Measurements from ENCODE around the gene ST6GALNAC6.

ST6GALNAC6 gene

DNA sequence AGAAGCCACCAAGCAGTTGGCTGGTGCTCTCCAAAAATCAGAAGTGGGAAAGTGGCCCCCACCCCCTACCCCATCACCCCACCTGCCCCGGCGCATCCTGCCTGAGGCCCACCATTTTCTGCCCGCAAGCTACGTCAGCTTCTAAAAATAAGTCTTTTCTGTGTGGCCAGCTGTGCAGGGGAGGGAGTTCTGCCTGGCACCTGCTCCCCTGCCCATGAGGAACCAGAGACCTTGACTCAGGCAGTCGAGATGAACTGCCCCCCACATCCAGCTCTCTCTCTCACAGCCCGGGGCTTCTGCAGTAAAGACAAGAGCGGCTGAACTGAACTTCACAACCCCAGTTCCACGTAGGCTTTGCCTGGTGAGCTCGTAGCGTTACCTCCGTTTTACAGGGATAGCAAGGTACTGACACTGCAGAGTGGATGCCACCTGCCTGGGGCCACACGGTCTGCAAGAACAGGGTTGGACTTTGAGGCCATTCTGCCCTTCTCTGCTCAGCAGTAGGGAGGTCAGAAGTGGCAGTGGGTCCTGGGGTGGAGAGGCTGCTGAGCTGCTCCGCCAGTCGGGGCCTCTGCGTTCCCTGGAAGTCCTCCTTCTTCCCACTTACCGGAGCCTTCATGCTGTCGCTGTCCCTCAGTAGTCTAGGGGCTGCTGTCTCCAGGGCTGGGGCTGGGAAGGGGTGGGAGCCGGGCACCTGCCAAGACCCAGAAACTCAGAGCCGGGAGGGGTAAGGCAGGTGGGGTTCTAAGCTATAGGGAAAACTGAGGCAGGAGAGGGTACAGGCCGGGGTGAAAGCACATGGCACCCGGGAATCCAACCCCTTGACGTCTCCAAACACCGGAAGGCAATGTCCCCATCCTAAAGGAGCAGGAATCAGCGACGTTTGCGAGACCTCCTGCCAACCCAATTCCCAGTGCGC lies 16.7 kb upstream of the ST6GALNAC6 start:
- DNase-seq, result no peak

- no peak for DNase-seq
Observed at GRCh38 chr9:127915325-127915752, 15.9 kb upstream of the ST6GALNAC6 start.

DNA sequence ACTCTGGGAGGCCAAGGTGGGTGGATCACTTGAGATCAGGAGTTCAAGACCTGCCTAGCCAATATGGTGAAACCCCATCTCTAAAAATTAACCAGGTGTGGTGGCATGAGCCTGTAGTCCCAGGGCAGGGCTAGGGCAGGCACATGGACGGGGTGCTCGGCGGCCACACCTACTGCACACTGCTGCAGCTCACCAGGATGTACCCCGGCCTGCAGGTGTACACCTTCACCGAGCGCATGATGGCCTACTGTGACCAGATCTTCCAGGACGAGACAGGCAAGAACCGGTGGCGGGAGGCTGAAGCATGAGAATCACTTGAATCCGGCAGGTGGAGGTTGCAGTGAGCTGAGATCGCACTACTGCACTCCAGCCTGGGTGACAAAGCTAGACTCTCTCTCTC lies 14.3 kb upstream of the ST6GALNAC6 start:
- no peak for DNase-seq

DNA sequence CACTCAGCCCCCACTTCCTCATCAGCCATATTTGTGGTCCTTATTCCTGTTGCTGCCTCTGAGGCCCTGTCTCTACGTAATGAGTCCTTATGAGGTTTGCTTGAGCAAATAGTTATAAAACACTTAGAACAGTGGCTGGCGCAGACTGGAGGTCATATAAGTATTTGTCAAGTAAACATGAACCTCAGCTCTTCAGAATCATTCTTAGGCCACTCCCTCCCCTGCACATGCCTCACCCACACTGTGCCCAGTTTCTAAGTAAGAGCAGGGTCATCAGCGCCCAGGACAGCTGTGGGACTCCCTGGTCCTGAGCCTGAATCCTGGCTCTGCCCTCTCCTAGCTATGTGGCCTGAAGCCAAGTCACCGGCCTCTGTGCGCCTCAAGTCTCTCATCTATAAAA lies 13.5 kb upstream of the ST6GALNAC6 start:
- no peak for DNase-seq

DNA sequence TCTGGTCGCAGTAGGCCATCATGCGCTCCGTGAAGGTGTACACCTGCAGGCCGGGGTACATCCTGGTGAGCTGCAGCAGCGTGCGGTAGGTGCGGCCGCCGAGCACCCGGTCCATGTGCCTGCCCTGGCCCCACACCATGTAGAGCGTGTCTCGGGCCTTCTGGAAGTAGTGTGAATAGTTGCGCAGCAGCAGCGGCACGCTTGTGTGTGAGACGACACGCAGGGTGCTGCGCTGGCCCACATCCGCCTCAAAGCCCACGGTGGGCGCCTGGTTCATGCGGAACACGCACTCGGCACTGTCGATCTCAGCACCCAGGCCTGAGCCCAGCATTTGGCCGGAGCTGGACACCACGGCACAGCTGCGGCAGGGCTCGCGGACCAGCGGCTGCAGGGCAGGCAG lies 12.9 kb upstream of the ST6GALNAC6 start:
- no peak for DNase-seq

DNA sequence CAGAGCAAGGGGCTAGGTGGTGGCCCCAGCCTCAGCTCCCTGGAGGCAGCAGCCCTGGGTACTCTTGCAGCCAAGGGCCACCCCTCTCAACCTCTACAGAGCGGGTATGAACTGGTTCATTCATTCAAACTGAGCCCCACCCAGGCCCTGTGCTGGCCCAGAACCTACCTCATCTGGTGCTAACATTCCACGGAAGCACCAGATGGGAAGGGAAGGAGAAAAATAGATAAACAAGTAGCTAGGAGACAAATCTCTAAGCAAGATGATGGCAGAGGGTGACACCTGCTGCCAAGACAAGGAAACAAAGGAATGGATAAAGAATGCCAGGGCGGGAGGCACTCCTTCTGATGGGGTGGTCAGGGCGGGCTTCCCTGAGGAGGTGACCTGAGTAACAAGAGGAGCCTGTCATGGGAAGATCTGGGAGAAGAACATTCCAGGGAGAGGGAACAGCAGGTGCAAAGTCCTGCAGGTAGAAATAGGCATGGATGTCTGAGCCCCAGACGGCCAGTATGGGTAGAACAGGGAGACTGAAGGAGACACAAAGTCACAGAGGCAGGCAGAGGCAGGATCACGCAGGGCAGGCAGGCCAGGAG lies 11.3 kb upstream of the ST6GALNAC6 start:
- no peak for DNase-seq

DNA sequence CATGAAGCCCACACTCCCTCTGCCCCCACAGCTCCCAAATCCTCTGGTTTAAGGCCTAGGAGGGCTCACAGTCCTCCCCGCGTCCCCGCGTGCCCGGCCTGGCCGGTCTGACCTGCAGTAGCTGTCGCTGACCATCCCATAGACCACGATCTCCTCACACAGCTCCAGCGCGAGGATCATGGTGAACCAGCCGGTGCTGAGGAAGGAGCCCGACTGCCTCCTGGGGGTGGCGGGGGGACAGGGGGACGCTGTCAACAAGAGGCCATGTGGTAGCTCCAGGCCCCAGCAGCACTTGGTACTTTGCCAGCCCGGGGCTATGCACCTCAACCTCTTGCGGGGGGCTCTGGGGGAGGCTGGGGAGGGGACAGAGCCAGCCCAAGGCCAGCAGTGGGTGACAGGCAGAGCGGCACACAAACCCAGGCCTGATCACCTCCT lies 10.5 kb upstream of the ST6GALNAC6 start:
- DNase-seq, result no peak

DNA sequence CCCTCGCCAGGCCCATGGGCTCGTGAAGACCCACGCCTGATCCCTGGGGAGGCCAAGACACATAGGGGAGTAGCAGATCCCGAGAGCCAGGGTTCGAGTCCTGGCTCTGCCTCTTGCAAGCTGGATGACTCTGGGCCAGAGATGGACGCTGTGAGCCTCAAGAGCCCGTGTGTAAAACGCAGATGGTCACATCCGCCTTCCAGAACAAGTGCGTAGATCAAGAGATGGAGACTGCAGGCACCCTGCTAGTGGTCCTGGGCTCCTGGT lies 9.2 kb upstream of the ST6GALNAC6 start:
- no peak for DNase-seq

- DNase-seq, result no peak
Observed at GRCh38 chr9:127907867-127908659, 8.7 kb upstream of the ST6GALNAC6 start.

- no peak for DNase-seq
Observed at GRCh38 chr9:127905788-127906191, 6.4 kb upstream of the ST6GALNAC6 start.

DNA sequence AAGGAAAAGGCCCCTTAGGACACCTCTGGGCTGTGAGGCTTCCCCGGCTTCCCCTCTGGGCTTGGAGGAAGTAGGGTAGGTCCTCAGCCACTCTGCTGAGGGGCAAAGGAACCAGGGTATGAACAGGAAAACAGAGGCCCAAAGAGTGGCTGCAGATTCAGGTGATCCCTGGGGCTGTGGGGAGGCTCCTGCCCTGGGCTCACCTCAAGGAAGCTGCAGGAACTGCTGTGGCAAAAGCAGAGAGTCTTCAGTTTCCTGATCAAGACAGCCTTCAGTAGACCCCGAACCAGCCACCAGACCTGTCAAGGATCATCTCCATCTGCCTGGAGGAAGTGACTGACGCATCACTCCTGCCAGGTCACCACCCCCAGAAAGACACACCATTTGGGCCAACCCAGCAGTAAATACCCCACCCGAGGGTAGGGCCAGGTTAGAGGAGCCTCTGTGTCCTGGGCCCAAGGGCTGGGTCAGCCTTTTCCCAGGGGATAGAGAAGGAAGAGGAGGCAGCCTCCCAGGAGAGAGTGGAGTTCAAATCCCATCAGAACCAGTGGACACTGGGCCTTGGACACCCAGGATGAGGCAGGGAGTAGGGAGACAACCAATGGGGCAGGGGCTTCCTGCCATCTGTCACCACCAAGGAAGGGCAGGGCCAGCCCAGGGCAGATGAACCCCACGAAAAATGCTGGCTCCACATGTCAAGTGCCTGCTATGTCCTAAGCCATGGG lies 5.8 kb upstream of the ST6GALNAC6 start:
- no peak for DNase-seq

- no peak for DNase-seq
Observed at GRCh38 chr9:127904561-127905003, 5.2 kb upstream of the ST6GALNAC6 start.

GRCh38 chr9:127903557-127904475 lies 4.4 kb upstream of the ST6GALNAC6 start:
- peak; percentile 82 for DNase-seq

DNA sequence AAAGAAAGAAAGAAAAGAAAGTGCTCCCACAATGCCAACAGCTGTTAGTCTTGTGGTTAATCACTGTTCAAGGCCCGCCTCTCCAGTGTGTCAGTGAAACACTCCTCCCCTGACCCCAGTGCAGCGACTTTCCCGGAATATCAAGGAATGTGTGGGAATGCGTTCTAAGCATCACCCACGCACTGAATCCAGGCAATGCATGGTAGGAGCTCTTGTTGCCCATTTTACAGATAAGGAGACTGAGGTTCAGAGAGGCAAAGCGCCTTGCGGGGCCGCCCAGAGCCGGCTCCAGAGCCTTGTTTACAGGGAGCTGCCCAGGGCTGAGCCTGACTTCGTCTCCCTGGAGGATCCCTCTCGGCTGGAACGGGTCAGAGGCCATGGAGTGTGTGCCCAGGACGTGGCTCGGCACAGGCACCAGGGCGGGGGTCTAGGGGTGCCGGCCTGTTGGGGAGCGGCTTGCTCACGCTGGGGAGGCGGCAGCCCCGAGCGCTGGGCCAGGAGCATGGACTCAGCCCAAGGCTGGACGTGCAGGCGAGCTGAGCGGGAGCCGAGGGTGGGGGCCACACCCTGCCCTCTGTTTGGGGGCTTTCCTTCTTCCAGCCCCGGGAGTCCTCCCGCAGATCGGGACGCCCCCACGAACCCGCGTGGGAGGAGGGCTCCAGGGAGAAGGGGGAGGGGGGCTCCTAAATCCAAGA lies 823 bp downstream of the ST6GALNAC6 start:
- peak; percentile 68 for DNase-seq

DNA sequence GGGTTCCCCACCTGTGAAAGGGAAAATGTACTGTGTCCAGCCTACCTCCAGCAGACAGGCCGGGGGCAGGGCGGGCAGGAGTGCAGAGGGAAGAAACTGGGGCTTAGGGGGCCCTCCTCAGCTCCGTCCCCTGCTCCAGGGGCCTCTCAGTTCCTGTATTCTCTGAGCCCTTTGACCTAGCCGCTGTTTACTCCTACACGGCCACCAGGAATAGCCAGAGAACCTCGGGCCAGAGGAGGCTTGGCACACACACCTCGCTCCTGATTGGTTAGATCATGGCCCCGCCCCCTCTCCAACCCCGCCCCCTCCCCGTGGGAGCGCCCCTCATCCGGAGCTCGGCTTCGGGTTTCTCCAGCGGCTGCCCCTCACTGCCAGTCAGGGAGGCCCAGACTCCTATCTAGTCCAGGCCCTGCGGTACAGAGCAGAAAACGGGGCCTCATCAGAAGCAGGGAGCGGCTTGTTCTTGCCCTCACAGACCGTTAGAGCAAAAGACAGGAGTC lies 2.2 kb downstream of the ST6GALNAC6 start:
- DNase-seq, result peak; percentile 93

GRCh38 chr9:127896395-127897192 lies 2.8 kb downstream of the ST6GALNAC6 start:
- no peak for DNase-seq

- DNase-seq, result no peak
Observed at GRCh38 chr9:127895811-127896210, 3.6 kb downstream of the ST6GALNAC6 start.

- no peak for DNase-seq
Observed at GRCh38 chr9:127893392-127893791, 6.0 kb downstream of the ST6GALNAC6 start.

GRCh38 chr9:127892831-127893230 lies 6.6 kb downstream of the ST6GALNAC6 start:
- DNase-seq, result no peak

- DNase-seq, result no peak
Observed at GRCh38 chr9:127890053-127890452, 9.3 kb downstream of the ST6GALNAC6 start.
